Fibroblast of the conjunctiva (primary cell): Measurements from ENCODE around the gene C1orf105.
"Not testable (repeated sequence)": the region's sequence is repeated elsewhere in the genome, so short reads cannot be mapped to it uniquely, and the experiment has no call there.

Experiments used
- DNase-seq: peaks from one replicate; pipeline ENCODE4 v3.0.0-alpha.2; 2010; ENCODE audit warnings: low read depth

Gene C1orf105

DNA sequence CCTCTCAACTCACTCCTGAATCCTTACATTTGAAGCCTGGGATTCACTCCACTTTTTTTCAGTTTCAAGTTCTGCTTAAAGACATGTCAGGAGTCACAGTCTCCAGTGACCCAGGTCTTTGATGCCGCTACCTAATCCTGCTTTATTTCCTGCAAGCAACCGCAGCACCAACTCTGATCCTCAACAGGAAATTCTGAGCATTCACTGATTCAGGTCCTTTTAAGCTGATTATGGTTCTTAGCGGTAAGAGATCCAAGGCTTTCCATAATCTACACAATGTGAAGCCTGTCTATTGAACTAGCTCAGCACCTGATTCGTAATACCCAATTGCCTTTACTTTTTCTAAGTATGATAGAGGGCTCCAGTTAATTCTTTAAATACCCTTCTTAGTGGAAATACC lies 67.1 kb downstream of the C1orf105 start:
- DNase-seq: no peak

DNA sequence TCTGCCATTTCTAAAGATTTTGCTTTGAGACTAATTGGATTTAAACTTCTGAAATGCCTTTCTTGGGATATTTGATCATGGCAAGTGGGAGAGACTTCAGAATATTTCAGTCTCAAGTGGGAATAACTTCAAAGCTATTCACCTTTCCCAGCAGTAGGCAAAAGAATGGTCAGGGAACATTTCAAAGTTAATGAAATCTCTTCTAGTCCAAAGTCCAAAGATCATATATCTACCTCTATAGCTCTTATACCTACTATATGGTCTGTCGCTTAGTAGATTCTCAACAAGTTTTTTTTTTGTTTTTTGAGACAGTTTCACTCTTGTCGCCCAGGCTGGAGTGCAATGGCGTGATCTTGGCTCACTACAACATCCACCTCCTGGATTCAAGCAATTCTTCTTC lies 67.9 kb downstream of the C1orf105 start:
- DNase-seq: no peak

DNA sequence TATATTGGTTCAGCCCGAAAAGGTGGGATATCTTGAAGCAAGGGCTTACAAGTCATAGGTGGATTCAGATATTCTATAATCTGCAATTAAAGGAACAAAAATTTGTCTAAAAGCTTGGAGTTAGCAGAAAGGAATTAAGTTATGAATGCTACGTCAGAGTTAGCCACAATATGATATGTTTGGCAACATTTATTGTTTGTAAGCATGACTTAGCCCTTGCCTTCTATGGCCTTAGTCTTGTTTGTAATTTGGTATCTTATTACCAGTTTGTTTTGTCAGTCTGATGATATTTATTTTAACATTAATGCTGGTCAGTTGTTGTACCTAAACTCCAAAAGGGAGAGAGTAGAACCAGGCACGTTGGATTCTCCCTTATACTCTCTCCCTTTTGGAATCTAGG lies 69.4 kb downstream of the C1orf105 start:
- no peak for DNase-seq

DNA sequence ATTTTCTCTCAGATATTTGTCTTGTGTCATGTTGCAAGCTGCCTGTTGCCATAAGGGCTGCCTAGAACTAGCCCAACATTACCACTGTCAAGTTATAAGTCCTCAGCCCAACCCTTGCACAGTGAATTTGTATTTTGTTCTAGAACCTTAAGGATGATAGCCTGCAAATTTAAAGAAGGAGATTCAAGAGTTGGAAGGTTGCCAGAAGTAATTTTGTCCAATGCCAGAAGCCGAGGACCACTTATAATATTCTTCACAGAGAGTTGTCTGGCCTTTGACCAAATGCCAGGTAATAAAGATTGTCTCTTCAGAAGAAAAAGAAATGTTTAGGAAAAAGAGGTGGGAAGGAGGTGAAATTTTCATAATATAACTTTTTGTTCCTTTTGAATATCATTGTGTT lies 71.9 kb downstream of the C1orf105 start:
- DNase-seq: no peak

DNA sequence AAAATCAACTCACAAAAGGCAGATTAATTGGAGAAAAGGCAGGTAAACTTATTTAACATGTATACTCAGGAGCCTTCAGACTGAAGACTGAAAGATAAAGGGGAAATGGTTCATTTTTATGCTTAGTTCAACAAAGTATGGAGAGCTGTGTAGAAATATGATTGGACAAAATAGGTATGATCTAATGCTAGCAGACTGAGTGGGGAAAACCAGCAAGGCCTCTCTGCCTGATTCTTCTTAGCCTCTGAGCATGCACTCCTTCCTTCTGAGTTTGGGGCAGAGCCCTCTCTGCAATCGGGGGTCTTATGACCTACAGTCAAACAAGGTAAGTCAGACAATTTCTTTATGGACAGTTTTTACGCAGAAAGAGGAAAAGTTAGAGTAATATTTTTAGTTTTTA lies 73.7 kb downstream of the C1orf105 start:
- no peak for DNase-seq

DNA sequence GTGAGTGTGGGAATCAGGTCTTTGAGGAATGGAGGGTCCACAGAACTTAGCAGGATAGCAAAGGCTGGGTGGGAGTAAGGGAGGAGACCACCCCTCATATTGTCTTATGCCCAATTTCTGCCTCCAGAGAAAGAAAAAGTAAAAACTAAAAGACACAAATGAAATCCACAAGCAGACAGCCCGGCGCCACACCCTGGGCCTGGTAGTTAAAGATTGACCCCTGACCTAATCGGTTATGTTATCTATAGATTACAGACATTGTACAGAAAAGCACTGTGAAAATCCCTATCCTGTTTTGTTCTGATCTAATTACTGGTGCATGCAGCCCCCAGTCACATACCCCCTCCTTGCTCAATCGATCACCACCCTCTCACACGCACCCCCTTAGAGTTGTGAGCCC lies 75.6 kb downstream of the C1orf105 start:
- not testable (repeated sequence) for DNase-seq

DNA sequence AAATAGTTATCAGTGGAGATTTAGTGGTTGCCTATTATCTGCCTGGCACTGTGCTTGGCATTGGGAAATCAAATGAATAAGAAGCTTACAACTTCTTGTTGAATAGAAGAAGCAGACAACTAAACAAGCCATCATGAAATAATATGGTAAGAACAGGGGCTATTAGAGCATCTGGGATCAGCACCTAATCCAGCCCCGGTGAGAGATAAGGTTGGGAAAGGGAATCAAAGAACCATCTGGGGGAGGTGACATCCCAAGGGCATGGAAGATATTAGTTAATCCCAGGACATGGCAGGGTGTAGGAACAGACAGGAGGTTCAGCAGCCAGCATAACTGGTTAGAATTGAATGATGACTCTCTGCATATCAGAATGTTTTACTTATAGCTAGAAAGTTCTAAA lies 76.2 kb downstream of the C1orf105 start:
- DNase-seq: no peak

DNA sequence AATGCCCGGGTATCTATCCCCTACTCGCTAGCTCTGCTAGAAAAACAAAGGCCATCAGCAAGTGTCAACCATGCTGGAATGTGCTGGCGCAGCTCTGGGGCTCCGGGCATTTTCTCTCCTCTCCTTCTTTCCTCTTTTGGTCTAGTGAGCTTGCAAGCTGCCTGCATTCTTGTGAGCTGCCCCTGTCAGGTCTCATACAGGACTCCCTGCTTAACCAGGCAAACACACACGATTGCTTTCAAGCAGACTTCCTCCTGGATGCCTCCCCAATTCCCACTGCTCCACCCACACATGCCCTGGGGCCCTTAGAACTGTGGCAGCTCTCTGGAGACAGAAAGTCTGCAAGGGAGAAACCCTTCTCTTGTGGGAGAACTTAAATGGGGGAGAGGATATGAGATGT lies 76.7 kb downstream of the C1orf105 start:
- peak; percentile 3 for DNase-seq

DNA sequence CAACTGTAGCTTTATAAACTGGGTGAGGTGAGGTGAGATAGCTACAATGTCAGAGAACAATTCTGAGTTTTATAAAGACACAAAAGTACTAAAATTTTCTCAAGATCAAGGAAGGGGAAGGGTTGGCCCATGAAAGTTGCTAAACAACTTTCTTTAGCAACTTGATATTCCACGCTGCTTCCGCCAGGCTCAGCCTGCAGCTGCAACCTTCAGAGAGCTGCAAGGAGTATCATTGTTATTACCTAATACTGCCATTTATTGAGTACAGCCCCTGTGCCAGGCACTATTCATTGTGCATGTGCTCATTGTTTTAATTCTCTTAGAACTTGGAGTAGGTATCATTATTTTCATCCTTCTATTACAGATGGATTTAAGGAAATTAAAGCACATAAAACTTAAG lies 78.4 kb downstream of the C1orf105 start:
- no peak for DNase-seq

DNA sequence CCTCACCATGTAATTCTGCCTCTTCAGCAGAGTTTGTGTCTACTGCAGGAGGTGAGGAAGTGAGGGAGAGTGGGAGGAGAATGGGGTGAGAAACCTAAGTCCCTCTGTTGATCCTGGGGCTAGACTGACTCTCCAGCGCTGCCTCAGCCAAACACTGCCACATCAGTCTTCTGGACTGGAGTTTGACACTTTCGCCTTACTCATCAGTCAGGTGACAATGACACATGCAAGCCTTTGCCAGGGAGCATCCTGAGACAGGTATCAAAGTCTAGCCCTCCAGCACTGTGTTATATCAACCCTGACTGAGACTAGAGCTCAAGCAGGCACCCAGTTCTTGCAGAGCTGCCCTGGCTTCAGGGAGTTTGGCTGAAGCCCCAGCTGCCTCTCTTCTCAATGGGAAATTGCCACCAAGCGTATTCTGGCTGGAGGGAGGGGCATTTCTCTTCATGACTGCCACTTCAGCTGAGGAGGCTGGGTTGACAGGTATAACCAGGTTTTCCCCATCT lies 79.2 kb downstream of the C1orf105 start:
- no peak for DNase-seq

DNA sequence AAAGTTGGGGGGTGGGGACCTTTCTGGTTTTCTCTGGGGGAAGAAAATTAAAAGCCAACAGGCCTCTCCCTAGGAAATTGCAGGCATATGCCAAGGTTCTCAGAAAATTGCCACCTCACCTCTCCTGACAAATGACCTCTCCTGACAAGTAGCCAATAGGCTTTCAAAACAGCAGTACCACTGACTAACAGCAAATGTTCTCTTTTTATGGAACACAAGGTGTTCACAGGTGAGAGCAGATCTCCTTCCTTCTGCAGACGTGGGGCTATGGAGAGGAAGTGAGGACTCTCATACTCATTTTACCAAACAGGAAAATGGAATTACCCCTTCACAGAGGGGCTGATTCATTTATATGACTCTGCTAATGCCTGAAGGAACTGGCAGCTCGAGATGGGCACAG lies 79.7 kb downstream of the C1orf105 start:
- DNase-seq: no peak

DNA sequence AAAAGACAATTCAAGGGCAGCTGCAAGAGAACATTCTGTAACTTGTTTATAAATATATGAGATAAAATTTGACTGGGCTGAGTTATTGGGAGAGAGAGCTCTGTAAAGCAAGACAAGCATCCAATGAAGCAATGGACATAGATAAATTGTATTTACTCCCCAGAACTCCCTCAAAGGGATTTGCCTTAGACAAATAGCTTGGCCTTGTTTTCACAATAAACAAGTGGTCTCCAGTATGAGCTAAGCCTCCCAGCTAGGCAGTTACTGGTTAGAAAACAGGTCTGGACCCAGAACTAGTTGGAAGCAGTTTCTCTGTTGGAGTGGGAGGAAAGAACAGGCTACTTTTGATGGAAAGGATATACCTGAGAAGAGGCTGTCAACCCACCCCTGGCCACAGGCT lies 87.3 kb downstream of the C1orf105 start:
- no peak for DNase-seq

DNA sequence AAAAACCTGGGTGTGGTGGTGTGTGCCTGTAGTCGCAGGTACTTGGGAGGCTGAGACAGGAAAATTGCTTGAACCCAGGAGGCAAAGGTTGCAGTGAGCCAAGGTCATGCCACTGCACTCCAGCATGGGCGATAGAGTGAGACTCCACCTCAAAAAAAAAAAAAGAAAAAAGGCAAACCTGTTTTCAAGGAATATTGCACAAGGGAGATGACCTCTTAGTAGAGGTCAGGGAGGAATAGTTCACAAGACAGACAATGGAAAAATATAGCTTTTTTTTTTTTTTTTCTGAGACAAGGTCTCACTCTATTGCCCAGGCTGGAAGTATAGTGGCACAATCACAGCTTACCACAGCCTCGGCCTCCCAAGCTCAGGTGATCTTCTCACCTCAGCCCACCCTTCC lies 90.0 kb downstream of the C1orf105 start:
- DNase-seq: no peak

DNA sequence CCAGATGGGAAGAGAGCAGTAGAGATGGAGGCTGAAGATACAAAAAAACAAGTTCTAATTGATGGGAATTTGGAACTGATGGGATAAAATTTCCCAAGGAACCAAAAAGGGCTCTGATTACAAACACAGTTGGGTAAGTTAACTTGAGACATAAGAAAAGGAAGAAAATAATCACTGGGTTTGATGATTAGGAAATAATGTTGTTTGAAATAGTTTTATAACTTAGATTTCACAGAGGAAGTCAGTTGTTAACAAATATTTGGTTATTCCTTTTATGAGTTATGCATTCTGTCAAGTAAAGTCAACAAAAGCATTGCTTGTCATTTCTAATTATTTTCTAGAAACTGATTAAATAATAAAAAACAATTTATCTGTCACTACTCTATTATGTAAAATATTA lies 92.1 kb downstream of the C1orf105 start:
- no peak for DNase-seq

DNA sequence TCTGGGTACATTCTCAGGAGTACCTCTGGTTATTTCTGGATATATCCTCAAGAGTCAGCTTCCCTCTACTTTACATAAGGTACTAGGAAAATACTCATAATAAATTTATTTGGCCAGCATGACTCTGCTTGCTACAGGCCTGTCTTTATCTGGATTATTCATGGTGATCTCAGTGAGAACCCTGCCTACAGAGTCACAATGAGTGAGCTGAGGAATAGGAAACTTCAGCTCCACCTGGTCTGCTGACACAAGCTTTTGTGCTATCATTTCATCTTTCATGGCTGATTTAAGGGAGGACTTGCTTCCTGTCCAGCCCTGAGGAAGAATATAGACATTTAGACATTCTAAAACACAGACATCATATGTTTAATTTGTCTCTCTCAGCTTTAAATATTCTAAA lies 93.0 kb downstream of the C1orf105 start:
- DNase-seq: no peak

DNA sequence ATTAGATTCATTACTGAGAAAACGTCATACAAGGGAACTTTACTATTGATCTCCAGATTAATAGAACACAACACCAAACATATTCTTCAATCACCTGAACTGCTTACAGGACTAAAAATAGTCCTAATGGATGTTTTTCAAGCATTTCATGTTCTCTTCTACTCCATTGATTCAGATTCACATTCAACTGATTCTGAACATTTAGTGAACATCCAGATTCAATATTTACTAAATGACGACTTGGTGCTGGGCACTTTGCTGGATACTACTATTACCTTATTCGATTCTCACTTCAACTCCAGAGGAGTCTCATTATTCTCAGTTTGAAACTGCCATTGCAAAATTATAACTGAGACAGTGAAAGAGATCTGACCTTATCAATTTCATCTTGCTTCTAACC lies 93.6 kb downstream of the C1orf105 start:
- DNase-seq: no peak

DNA sequence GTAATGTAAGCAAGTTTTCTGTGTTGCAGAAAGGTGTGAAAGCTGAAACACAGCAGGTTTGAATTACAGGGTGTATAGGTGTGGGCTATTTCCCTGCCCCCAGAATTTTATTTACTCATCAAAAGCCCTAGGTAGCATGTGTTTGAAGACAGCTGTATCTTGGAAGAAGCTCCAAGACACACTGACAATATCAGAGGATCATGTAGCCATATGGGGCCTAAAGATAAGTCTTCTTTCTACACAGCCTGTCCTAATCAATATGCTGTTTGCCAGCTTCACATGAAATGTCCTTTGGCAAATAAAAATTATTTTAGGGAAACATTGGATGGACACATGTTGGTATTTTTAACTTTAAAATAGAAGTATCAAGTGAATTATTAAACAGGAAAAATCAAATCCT lies 95.0 kb downstream of the C1orf105 start:
- DNase-seq: no peak

DNA sequence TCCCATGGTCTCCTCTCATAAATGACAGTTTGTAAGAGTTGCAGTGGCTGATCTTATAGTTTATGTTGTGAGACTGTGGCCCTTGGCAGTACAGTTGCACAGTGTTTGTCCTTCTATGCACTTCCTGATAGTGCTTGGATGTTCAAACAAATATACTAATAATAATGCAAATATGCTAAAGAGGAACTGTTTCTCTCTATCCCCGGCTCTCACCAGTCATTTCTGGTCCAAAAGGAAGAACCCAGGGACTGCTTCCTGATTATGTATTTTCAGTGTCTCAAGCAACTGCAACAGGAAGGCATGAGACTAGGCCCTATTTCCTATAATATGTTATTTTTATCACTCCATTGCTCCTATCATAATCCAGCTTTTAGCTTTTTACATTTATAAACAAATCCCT lies 95.4 kb downstream of the C1orf105 start:
- DNase-seq: no peak

DNA sequence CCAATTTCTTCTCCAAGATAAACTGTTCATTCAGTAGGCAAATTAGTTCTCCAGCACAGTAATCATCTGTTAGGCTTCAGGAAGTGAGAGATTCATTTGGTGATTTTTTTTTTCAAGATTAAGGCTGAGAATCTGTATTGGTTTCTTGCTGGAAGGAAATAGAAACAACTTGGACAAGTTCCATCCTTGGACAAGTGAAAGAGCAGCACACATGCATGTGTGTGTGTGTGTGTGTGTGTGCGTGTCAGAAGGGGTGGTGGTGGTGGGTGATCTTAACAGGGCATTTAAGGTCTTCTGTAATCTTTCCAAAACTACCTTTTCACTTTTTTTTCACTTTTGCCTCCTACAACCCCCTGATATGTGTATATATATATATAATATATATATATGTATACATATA lies 96.6 kb downstream of the C1orf105 start:
- DNase-seq: no peak

DNA sequence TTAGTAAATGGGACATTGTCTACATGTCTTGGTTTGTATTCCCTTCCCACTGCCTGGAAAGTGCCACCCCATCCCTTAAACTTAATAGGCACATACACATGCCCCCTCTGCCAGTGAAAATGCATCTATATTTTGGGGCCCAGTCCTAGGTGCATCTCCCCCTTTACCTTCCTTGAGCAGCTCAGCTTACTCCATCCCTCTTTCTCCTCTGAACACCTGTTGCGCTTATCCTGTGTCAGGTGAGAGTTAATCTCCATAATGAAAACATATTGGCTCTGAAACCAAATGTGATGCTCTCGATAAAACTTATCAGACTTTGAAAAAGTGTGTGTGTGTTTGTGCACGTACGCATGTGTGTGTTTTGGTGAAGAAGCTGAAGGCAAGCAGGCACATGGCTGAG lies 97.1 kb downstream of the C1orf105 start:
- no peak for DNase-seq
